ENCODE results near the gene PRMT3. TPM values are rescaled to one million over a fixed set of nuclear protein-coding genes. Genes with fewer than 3 reads are reported as not detected.

PRMT3 gene
- total RNA-seq, 4 donors from 2014 or later = 15.2 to 38.1 (median 23.0) TPM

GRCh38 chr11:20501971-20502370, 114.5 kb downstream of the PRMT3 start:
- no peak for TF ChIP-seq CTCF (IDR thresholded peaks at IDR 0.05)
- TF ChIP-seq POLR2A (IDR thresholded peaks at IDR 0.05) = no peak

GRCh38 chr11:20511982-20512381, 124.5 kb downstream of the PRMT3 start:
- Histone ChIP-seq H3K36me3 (peaks cover 0 to 21% (median 0%) of the 10 kb centered on the region in 3 donors), H3K4me3 (no peak overlapping the region), H3K4me1 (no peaks in the 10 kb centered on the region), H3K27me3 (no peaks in the 10 kb centered on the region), H3K27ac (no peak overlapping the region), H3K9me3 (no peaks in the 10 kb centered on the region)
- intact Hi-C loops (cut with DNase I) = no loop called here
- TF ChIP-seq CTCF (IDR thresholded peaks at IDR 0.05) (no peak), POLR2A (IDR thresholded peaks at IDR 0.05) (no peak)
- no peak for DNase-seq
- 78 to 79% methylated on average over 2 to 5 of the region's 5 CpGs for WGBS, 2 donors

More at GRCh38 chr11:20501971-20502370, 114.5 kb downstream of the PRMT3 start:
- intact Hi-C loops (cut with DNase I) = no loop called here
- no peak overlapping the region for H3K4me3 ChIP-seq
- H3K27ac ChIP-seq = no peak overlapping the region
- DNase-seq = no peak
- 30 to 45% methylated on average over 4 of the region's 4 CpGs for WGBS, 2 donors
- no peaks in the 10 kb centered on the region for H3K4me1 ChIP-seq
- H3K9me3 ChIP-seq = no peaks in the 10 kb centered on the region
- H3K36me3 ChIP-seq = peaks cover 0 to 18% (median 0%) of the 10 kb centered on the region in 3 donors
- no peaks in the 10 kb centered on the region for H3K27me3 ChIP-seq

GRCh38 chr11:20512869-20513268, 125.4 kb downstream of the PRMT3 start:
- no peak overlapping the region for H3K4me3 ChIP-seq
- no peaks in the 10 kb centered on the region for H3K27me3 ChIP-seq
- TF ChIP-seq POLR2A (IDR thresholded peaks at IDR 0.05) (no peak), CTCF (IDR thresholded peaks at IDR 0.05) (no peak)
- peaks cover 0 to 21% (median 0%) of the 10 kb centered on the region in 3 donors for H3K36me3 ChIP-seq
- intact Hi-C loops (cut with DNase I) = no loop called here
- no peak for DNase-seq
- H3K9me3 ChIP-seq = no peaks in the 10 kb centered on the region
- 82 to 95% methylated on average over 4 of the region's 4 CpGs for WGBS, 2 donors
- no peaks in the 10 kb centered on the region for H3K4me1 ChIP-seq
- H3K27ac ChIP-seq = no peak overlapping the region

GRCh38 chr11:20518323-20518834, 130.9 kb downstream of the PRMT3 start:
- no peak for DNase-seq
- 79 to 84% methylated on average over 6 to 7 of the region's 7 CpGs for WGBS, 2 donors
- TF ChIP-seq POLR2A (IDR thresholded peaks at IDR 0.05) (no peak), CTCF (IDR thresholded peaks at IDR 0.05) (no peak)
- no peak overlapping the region for H3K4me3 ChIP-seq
- H3K36me3 ChIP-seq = no peaks in the 10 kb centered on the region
- intact Hi-C loops (cut with DNase I) = no loop called here
- no peaks in the 10 kb centered on the region for H3K27me3 ChIP-seq
- H3K9me3 ChIP-seq = no peaks in the 10 kb centered on the region
- H3K27ac ChIP-seq = no peak overlapping the region
- H3K4me1 ChIP-seq = no peaks in the 10 kb centered on the region

- 18 to 37% methylated on average over 1 of the region's 1 CpG for WGBS, 2 donors
- no peak for TF ChIP-seq POLR2A (IDR thresholded peaks at IDR 0.05)
- no peak for TF ChIP-seq CTCF (IDR thresholded peaks at IDR 0.05)
- Histone ChIP-seq H3K27ac (no peak overlapping the region), H3K4me1 (no peaks in the 10 kb centered on the region), H3K36me3 (no peaks in the 10 kb centered on the region), H3K27me3 (no peaks in the 10 kb centered on the region), H3K4me3 (no peak overlapping the region), H3K9me3 (no peaks in the 10 kb centered on the region)
- DNase-seq = no peak
- intact Hi-C loops (cut with DNase I) = no loop called here
Observed at GRCh38 chr11:20522536-20522935, 135.0 kb downstream of the PRMT3 start.

Data from esophagus squamous epithelium (tissue), 5 donors.